ENCODE data around the gene SLC12A9.

DNA sequence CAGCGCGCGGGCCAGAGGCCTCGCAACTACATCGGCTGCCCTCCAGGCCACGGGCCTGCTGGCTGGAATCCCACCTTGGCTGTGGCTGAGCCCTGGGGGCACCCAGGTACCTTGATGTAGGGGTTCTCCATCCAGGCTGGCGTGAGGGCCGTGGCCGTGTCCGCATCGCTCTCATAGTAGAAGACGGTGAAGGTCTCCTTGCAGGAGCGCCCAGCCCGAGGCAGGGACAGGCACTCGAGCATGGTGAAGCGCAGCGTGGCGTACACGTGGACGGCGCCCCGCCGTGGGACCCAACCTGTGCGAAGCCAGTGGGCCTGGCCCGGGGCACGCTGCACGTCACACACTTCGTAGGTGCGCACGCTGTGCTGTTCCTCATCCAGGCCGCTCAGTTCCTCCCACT, 29.0 kb upstream of the SLC12A9 start:
- TF ChIP-seq EZH2phosphoT487 (IDR thresholded peaks at IDR 0.05; ENCODE audit: borderline replicate concordance), result no peak
- TF ChIP-seq CTCF (conservative IDR thresholded peaks at IDR 0.05; ENCODE audit: low read length), result no peak

Data from Loucy (cell line).